A549 (cell line): ENCODE data around the gene CC2D2A. TPM values are rescaled to one million over a fixed set of nuclear protein-coding genes. Genes with fewer than 3 reads are reported as not detected.

Source experiments
- ATAC-seq, 2 experiments: fragments of 200-7000 bp in 1 of 2; fragments of >200 bp in 1 of 2; cut with Nextera tagmentation in 1 of 2; cut with Tn5 transposase in 1 of 2; 3 replicates each; pipeline versions ENCODE4 v1.8.0 to v1.9.1; 2018 to 2020; ENCODE audit warnings: mild to moderate bottlenecking in 1 of 2, moderate library complexity in 1 of 2
- CTCF ChIA-PET: fragments of 300-600 bp; sonication (Branson Sonifier 250); formaldehyde crosslinking; extraction: SDS; loops from one replicate; lab custom pipeline; 2021; ENCODE audit warnings: antibody characterized with exemption, inconsistent platforms; lab: Yijun Ruan, JAX
- POLR2A ChIA-PET: fragments of 350-600 bp; formaldehyde crosslinking; extraction: SDS; loops from one replicate; lab custom pipeline; 2021; ENCODE audit warnings: antibody characterized with exemption, inconsistent platforms; lab: Yijun Ruan, JAX
- DNase-seq, 2 experiments: peaks; one replicate each; pipeline versions ENCODE4 v3.0.0 to v3.0.0-alpha.2; 2011 to 2016; ENCODE audit warnings: low read depth in 1 of 2, low spot score in 1 of 2
- FAIRE-seq: peaks from 2 replicates; lab custom pipeline; 2011; peaks lifted over from hg19 to GRCh38; lab: Jason Lieb, UNC
- H3K27ac ChIP-seq, 2 experiments: fragments of >200 bp; sonication (Bioruptor Twin); formaldehyde crosslinking; 3 replicates each; pipeline ENCODE4 v1.5.1; 2016 to 2017
- H3K4me1 ChIP-seq: fragments of >200 bp; sonication (Bioruptor Twin); formaldehyde crosslinking; 3 replicates; pipeline ENCODE4 v1.6.1; 2016
- H3K4me2 ChIP-seq: fragments of >200 bp; sonication (Bioruptor Twin); formaldehyde crosslinking; 3 replicates; pipeline ENCODE4 v1.6.1; 2016
- H3K4me3 ChIP-seq: fragments of >200 bp; sonication (Bioruptor Twin); formaldehyde crosslinking; 3 replicates; pipeline ENCODE4 v1.5.1; 2016
- H3K9me3 ChIP-seq: fragments of >200 bp; sonication (Bioruptor Twin); formaldehyde crosslinking; 3 replicates; pipeline ENCODE4 v1.6.1; 2016
- ATOH8 ChIP-seq: fragments of 250-450 bp; sonication (Bioruptor Pico); IDR thresholded peaks from 2 replicates; pipeline ENCODE4 v1.5.0; 2020; ENCODE audit warnings: low read depth, mild to moderate bottlenecking, moderate library complexity
- CHD4 ChIP-seq: fragments of 200-600 bp; sonication (generic); IDR thresholded peaks from 2 replicates; pipeline ENCODE4 v1.6.1; 2016; ENCODE audit warnings: antibody characterized with exemption, mild to moderate bottlenecking, borderline replicate concordance
- E2F6 ChIP-seq: IDR thresholded peaks from 2 replicates; pipeline ENCODE4 v1.6.1; 2012; ENCODE audit warnings: low read depth, borderline replicate concordance
- EHF ChIP-seq: fragments of 250-450 bp; sonication (Bioruptor Pico); IDR thresholded peaks from 2 replicates; pipeline ENCODE4 v1.5.0; 2020; ENCODE audit warnings: mild to moderate bottlenecking
- EHMT2 ChIP-seq: fragments of 200-600 bp; sonication (generic); IDR thresholded peaks from 2 replicates; pipeline ENCODE4 v1.6.1; 2016; ENCODE audit warnings: antibody characterized with exemption, low read depth, mild to moderate bottlenecking, moderate library complexity
- FOSL2 ChIP-seq, 2 experiments: fragments of 450-650 bp in 1 of 2; fragments of >200 bp in 1 of 2; sonication (Bioruptor Twin) in 1 of 2; formaldehyde crosslinking; IDR thresholded peaks; 2 replicates each; pipeline versions ENCODE4 v1.5.0 to v1.6.1; 2016 to 2020; ENCODE audit warnings: mild to moderate bottlenecking in 1 of 2, moderate library complexity in 1 of 2
- HDAC2 ChIP-seq: fragments of 200-600 bp; sonication (generic); IDR thresholded peaks from 2 replicates; pipeline ENCODE4 v1.6.1; 2016
- HOXA7 ChIP-seq: fragments of 250-450 bp; sonication (Bioruptor Pico); IDR thresholded peaks from 2 replicates; pipeline ENCODE4 v1.5.0; 2020; ENCODE audit warnings: mild to moderate bottlenecking, moderate library complexity
- HOXB13 ChIP-seq: fragments of 250-450 bp; sonication (Bioruptor Pico); IDR thresholded peaks from 2 replicates; pipeline ENCODE4 v1.5.0; 2020; ENCODE audit warnings: low read depth, mild to moderate bottlenecking, moderate library complexity
- KDM5A ChIP-seq: fragments of 200-600 bp; sonication (generic); IDR thresholded peaks from 2 replicates; pipeline ENCODE4 v1.6.1; 2016; ENCODE audit warnings: antibody characterized with exemption, mild to moderate bottlenecking
- MAZ ChIP-seq: fragments of 150-350 bp; IDR thresholded peaks from 2 replicates; pipeline ENCODE4 v1.6.1; 2014; ENCODE audit warnings: antibody characterized with exemption, low read depth, low read length, borderline replicate concordance
- NFE2L2 ChIP-seq: fragments of 150-350 bp; conservative IDR thresholded peaks from 2 replicates; pipeline ENCODE4 v1.6.1; 2014; ENCODE audit warnings: low read length
- REST ChIP-seq: fragments of 200-600 bp; sonication (generic); IDR thresholded peaks from 2 replicates; pipeline ENCODE4 v1.6.1; 2016; ENCODE audit warnings: antibody characterized with exemption, mild to moderate bottlenecking, moderate library complexity
- SMC3 ChIP-seq: fragments of >200 bp; sonication (Bioruptor Twin); formaldehyde crosslinking; IDR thresholded peaks from 3 replicates; pipeline ENCODE4 v1.6.1; 2018; ENCODE audit warnings: inconsistent platforms
- TFCP2L1 ChIP-seq: fragments of 250-450 bp; sonication (Bioruptor Pico); IDR thresholded peaks from 2 replicates; pipeline ENCODE4 v1.5.0; 2021; ENCODE audit warnings: mild to moderate bottlenecking
- ZC3H11A ChIP-seq: fragments of 450-650 bp; IDR thresholded peaks from 2 replicates; pipeline ENCODE4 v1.6.1; 2014; ENCODE audit warnings: antibody characterized with exemption, mild to moderate bottlenecking
- WGBS: methylation state at CpG from one replicate; pipeline ENCODE4 v1.1.6; 2017; ENCODE audit errors: missing lambda C conversion rate; 5-methylcytosine and 5-hydroxymethylcytosine counted together
- polyA plus RNA-seq, 4 experiments: library from polyadenylated mRNA; depleted of rRNA in 3 of 4; stranded (reverse); fragments of >200 nt; fragmentation: RNase III in 1 of 4; extraction: RNeasy Plus Mini Kit Qiagen cat#74134 plus additional on column Dnase treatment in 1 of 4; gene quantifications; 2 replicates in 3 of 4; 3 replicates in 1 of 4; pipeline ENCODE4 v1.2.3, GENCODE V29; 2011 to 2017
- TF ChIP-seq, protein P1 (sequence below): fragments of 250-450 bp; sonication (Bioruptor Pico); IDR thresholded peaks from 2 replicates; pipeline ENCODE4 v1.5.0; 2021; ENCODE audit warnings: mild to moderate bottlenecking, moderate library complexity, borderline replicate concordance

CC2D2A gene
- polyA plus RNA-seq, 2 of the 4 experiments (the other 2 are of a cell fraction), result 10.7 to 18.8 TPM

DNA sequence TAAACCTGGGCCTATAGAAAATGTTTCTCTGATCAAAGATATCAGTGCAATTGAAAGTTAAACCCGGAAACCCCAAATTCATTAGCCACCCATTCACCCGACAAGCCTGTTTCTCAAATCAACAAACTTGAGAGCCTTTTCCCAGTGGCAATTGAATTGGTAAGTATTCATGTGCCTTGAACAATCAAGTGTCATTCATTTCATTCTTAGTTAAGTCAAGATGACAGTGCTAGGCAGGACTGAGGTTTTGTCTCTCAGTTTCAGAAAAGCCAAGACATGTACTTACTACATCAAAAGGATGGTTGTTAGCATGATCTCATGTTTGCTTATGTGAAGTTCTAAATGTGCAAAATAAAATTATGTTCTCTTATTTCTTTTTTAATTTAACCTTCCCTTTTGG lies 32.3 kb downstream of the CC2D2A start:
- no peaks in the 10 kb centered on the region for H3K4me1 ChIP-seq
- TF ChIP-seq E2F6 (no peak), KDM5A (no peak), EHMT2 (no peak), CHD4 (no peak), FOSL2 (IDR thresholded peaks at IDR 0.05) (no peak), FOSL2 (CRISPR knock-in tag; IDR thresholded peaks at IDR 0.05) (no peak), ATOH8 (no peak), HOXA7 (CRISPR knock-in tag) (no peak), MAZ (no peak), ZC3H11A (no peak), NFE2L2 (no peak), TFCP2L1 (CRISPR knock-in tag) (no peak)
- TF ChIP-seq, all 56 proteins: peak for 0
- no peak for DNase-seq
- H3K4me3 ChIP-seq, result no peak overlapping the region
- ChIA-PET POLR2A (interaction anchor here (0.6 kb wide), 1 partner anchor 277 kb away, joined by 5 read pairs; no protein-coding TSS in a partner anchor), CTCF (no interaction called here)
- peaks cover 7% of the 10 kb centered on the region; the same call in 1 of the 3 replicates for H3K9me3 ChIP-seq
- no peak overlapping the region for H3K27ac ChIP-seq
- ATAC-seq, result no peak
- 93% methylated on average over 2 of the region's 2 CpGs for WGBS
- FAIRE-seq, result no peak
- H3K4me2 ChIP-seq, result no peak overlapping the region

DNA sequence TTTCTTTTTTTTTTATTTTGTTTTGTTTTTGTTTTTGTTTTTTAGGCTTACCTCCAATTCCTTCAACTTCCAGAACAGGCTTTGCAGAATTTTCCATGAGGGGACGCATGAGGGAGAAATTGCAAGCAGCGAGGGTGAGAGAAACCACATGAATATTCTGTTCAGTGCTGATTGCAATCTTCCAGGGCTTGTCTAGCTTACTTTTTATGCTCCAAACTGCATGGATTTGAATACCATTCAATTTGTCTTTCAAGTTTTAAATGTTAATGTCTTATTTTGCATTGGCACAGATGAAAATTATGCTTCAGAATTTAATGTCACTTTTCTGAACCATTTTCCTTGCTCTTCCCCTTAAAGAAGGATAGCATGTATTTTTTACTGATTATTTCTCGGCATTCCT lies 32.7 kb downstream of the CC2D2A start:
- FAIRE-seq, result no peak
- TF ChIP-seq EHF (CRISPR knock-in tag) (no peak), HDAC2 (no peak), FOSL2 (IDR thresholded peaks at IDR 0.05) (no peak), FOSL2 (CRISPR knock-in tag; IDR thresholded peaks at IDR 0.05) (no peak), SMC3 (no peak), HOXB13 (no peak), KDM5A (no peak), REST (no peak), MAZ (no peak), HOXA7 (CRISPR knock-in tag) (no peak)
- TF ChIP-seq, protein P1, sequence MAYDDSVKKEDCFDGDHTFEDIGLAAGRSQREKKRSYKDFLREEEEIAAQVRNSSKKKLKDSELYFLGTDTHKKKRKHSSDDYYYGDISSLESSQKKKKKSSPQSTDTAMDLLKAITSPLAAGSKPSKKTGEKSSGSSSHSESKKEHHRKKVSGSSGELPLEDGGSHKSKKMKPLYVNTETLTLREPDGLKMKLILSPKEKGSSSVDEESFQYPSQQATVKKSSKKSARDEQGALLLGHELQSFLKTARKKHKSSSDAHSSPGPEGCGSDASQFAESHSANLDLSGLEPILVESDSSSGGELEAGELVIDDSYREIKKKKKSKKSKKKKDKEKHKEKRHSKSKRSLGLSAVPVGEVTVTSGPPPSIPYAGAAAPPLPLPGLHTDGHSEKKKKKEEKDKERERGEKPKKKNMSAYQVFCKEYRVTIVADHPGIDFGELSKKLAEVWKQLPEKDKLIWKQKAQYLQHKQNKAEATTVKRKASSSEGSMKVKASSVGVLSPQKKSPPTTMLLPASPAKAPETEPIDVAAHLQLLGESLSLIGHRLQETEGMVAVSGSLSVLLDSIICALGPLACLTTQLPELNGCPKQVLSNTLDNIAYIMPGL, result no peak
- Histone ChIP-seq H3K4me2 (no peak overlapping the region), H3K4me3 (no peak overlapping the region), H3K4me1 (no peaks in the 10 kb centered on the region), H3K27ac (no peak overlapping the region), H3K9me3 (peaks cover 3% of the 10 kb centered on the region; the same call in 1 of the 3 replicates)
- CTCF ChIA-PET, result no interaction called here
- POLR2A ChIA-PET, result interaction anchor here (0.6 kb wide), 1 partner anchor 276 kb away, joined by 5 read pairs; no protein-coding TSS in a partner anchor
- 94% methylated on average over 3 of the region's 3 CpGs for WGBS
- ATAC-seq, result no peak
- no peak for DNase-seq
